Posterior cingulate gyrus (tissue), 11 donors: Measurements from ENCODE around the gene MLN.

ENCODE experiments used
- DNase-seq, 10 donors: peaks; one replicate each; pipeline versions ENCODE4 v3.0.0 to v3.0.0-alpha.2; 2020 to 2021; ENCODE audit warnings: mixed read lengths in 3 of 10
- intact Hi-C: fragments of 100-400 bp; cut with DNase I; formaldehyde crosslinking; loops from one replicate; pipeline ENCODE4 v1.15.1; 2023

MLN gene, protein sequence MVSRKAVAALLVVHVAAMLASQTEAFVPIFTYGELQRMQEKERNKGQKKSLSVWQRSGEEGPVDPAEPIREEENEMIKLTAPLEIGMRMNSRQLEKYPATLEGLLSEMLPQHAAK

GRCh38 chr6:33803571-33804053 is at the start of gene MLN:
MLN (minus strand) TSS chr6:33804003; CDS start chr6:33801163, 2,840 bp downstream.
- intact Hi-C loops, result no loop called here
- peak in 3 of 10 donors; percentile 56 to 69 (median 65) for DNase-seq

DNA sequence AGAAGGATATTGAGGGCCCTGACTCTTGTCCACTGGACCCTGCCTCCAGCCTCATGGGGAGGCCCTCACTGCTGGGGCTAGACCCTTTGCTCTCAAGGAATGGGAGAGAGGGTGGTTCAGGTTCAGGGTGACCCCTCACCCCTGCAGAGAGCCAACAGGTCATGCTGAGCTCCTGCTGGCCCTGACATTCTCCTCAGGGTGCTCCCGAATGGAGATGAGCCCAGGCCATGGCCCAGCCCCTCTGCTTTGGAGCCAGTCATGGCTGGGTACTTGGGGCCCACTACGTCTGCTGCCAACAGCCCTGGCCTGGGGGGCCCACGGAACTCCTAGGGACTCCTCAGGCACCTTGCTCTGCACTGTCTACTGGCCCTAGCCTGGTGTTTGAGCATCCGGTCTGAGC is 49.2 kb upstream of the MLN start:
- intact Hi-C loops, result no loop called here
- no peak for DNase-seq

- no peak for DNase-seq
- intact Hi-C loops, result no loop called here
Observed at GRCh38 chr6:33851959-33852358, 48.2 kb upstream of the MLN start.

DNA sequence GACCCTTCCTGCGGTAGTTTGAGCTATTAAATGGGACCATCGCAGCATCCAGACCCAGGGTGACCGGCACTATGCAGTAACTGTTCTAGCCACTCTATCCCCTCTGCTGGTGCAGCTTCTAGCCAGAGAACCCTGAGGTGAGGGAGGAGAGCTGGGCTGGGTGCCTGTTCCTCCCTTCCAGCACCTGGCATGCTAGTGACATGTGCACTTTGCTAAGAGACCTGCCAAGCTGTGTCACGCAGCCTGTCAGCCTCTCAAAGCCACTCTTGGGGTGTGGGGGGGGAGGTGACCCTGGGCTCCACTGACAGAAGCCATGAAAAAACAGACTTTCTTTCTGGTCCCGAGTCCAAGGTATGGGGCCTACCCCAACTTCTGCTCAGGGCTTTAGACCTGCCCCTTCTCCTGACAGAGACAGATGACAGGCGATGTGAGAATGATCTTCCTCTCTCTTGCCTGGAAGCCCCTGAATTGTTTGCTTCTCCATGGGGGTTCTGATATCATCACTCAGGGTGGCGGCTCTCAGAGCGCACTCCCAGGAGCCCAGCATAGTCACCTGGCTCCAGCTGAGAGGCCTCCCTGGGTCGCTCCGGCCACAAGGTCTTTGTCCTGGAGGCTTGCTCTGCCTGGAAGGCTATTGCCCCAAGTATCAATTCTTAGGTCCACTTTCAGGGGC is 47.2 kb upstream of the MLN start:
- DNase-seq, result no peak
- intact Hi-C loops, result no loop called here

DNA sequence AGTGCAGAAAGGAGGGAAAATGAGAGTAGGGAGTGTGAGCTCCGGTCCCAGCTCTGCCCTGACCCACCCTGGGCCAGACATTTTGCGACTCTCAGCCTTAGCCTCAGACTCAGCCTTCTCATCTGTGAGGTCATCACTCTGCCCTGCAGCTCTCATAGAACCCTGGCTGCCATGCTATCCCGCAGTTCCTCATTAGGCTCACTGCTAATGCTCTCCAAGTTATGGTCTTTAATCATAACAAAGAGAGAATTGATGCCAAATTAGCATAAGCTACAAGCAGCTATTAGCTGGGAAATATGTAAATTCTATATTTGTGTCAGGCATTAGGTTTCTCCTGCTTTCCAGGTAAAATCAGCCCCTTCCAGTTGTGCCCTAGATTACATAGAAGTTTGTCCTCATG is 46.5 kb upstream of the MLN start:
- DNase-seq, result no peak

GRCh38 chr6:33849500-33850075 is 45.8 kb upstream of the MLN start:
- intact Hi-C loops, result no loop called here
- DNase-seq, result no peak

More for the DNA sequence above, 46.5 kb upstream of the MLN start:
- intact Hi-C loops, result no loop called here

GRCh38 chr6:33848484-33848883 is 44.7 kb upstream of the MLN start:
- intact Hi-C loops, result no loop called here
- DNase-seq, result no peak

GRCh38 chr6:33847867-33848266 is 44.1 kb upstream of the MLN start:
- no peak for DNase-seq
- intact Hi-C loops, result no loop called here

- intact Hi-C loops, result no loop called here
- no peak for DNase-seq
Observed at GRCh38 chr6:33847078-33847477, 43.3 kb upstream of the MLN start.

GRCh38 chr6:33846226-33846625 is 42.4 kb upstream of the MLN start:
- peak in 2 of 10 donors; percentile 29 to 58 for DNase-seq
- intact Hi-C loops, result no loop called here

DNA sequence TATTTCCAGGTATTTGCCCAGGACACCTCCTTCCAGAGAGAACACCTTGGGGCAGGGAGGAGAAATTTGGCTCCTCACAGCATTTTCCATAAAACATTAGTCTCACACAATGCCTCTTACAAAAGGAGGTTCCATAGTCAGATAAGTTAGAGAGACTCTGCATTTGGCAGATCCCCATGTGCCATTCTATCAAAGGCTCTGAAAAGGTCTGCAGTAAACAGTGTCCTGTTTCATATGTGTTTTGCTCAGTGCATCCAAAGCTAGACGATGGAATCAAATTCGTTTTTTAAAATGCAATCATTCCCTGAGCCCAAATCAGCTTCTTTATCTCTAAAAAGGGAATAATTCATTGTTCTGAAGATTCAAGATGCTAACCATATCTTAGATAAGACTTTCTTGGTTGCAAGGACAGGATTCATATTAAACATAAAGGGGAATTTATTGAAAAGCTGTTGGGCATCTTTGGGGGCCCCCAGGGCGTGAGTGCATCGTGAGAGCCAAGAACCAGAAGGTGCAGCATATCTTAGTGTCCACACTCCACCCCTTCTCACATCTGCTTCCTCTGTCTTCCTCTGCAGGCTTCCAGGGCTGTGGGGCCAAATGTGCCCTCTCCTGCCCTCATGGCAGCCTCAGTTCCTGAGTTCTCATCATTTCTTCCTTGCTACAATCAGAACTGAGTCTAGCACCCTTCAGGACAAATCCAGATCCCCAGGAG is 41.4 kb upstream of the MLN start:
- DNase-seq, result no peak
- intact Hi-C loops, result no loop called here

DNA sequence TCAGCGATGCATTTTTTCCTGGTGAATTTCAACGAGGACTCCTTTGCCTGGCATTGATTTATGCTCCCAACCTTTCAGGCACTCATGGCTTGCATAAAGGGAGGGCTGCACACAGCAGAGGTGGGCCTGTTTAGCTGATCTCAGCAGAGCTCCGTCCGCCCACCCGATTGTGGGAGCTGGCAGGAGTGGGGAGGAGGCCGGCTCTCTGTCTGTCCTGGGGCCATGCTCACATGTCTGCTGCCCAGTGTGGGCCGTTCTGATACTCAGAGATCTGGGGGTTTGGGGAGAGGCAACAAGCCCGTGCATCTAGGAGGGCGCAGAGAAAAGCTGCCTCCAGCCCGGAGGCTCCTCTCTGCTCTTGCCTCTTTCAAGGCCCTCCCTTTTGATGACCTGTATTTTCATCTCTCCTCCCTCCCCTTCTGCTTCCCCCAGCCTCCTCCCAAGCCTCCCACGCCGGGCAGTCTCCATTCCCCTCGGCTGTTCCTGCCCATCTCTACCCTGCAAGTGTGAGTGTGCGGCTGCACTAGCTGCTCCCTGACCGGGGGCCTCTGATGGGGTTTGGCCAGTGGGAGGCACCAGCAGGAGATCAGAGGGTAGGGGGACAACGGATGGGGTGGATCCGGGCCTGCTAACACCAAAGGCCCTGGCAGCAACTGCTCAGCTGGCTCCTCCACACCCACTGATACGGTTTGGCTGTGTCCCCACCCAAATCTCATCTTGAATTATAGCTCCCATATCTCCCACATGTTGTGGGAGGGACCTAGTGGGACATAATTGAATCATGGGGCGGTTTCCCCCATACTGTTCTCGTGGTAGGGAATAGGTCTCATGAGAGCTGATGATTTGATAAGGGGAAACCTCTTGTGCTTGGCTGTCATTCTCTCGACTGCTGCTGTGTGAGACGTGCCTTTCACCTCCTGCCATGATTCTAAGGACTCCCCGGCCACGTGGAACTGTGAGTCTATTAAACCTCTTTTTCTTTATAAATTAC is 39.6 kb upstream of the MLN start:
- DNase-seq, result no peak
- intact Hi-C loops, result no loop called here

DNA sequence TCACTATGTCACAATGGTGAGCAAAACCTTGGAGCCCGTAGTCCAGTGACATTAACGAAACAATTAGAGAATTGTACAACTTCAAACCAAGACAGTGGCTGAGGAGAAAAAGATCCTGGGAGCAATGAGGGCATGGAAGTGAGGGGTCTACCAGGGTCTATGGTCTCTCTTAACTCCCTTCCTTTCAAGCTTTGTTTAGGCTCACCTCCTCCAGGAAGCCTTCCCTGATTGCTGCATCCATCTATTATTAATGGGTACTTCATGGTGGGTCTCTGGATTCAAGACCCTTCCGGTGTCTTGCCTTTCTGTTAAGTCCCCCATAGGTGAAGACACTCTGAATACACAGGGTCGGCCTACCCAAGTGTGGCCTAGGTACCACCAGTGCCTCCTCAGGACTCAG is 38.1 kb upstream of the MLN start:
- intact Hi-C loops, result no loop called here
- no peak for DNase-seq

GRCh38 chr6:33841070-33841469 is 37.3 kb upstream of the MLN start:
- no peak for DNase-seq
- intact Hi-C loops, result no loop called here

- DNase-seq, result no peak
- intact Hi-C loops, result no loop called here
Observed at GRCh38 chr6:33840048-33840926, 36.5 kb upstream of the MLN start.

- intact Hi-C loops, result no loop called here
- no peak for DNase-seq
Observed at GRCh38 chr6:33839399-33840047, 35.7 kb upstream of the MLN start.

DNA sequence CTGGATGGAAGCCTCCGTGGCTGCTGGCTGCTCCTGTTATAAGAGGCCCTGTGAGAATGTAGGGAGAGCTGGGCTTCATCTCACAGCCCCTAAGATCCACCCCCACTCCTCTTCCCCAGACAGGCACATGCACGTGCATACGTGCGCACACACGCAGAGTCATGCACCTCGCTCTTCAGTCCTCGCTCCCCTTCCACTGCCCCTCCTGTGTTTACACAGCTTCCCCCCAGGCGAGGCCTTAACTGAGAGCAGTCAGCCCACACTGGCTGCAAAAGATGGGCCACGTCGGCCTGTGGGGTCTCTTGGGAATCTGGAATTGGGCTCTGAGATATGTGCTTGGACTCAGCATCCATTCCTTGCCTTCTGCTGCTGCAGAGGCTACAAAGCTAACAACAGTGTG is 35.2 kb upstream of the MLN start:
- intact Hi-C loops, result no loop called here
- no peak for DNase-seq

DNA sequence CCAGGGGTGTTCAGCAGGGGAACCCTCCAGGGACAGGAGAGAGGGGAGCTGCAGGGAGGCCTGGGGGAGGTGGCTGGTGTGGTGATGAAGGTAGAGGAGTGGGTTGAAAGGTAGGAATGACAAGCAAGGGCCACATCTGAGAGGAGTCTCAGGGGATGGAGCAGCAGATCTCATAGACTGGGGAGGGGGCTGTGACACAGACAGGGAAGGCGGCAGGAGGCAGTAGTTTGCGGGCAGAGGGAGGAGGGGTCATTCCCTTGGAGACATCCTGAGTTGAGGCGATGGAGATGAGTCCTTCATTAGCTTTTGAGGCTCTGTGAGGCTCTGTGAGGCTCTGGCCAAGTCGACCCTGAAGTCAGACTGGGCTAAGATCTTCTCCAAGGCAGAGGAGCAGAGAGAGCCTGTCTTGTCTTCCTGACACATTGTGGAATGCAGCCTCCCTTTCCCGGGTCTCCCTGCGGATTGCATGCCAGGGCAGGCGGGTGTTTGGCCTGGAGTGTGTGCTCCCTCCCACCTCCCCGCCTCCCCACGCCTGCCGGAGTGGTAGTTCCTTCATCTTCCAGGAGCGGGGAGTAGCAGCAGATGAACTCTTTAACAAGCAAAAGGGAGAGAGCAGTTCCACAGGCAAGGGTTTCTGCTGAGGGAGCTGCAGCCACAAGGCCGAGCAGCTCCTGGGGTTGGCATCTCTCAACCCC is 34.3 kb upstream of the MLN start:
- no peak for DNase-seq
- intact Hi-C loops, result no loop called here
